Nucleus accumbens (tissue), 56 donors: ENCODE results near the gene RNF14.

Experiments
- DNase-seq, 56 donors: peaks; one replicate each; lab custom pipeline; 2025; lab: John Stamatoyannopoulos, UW

Gene RNF14

DNA sequence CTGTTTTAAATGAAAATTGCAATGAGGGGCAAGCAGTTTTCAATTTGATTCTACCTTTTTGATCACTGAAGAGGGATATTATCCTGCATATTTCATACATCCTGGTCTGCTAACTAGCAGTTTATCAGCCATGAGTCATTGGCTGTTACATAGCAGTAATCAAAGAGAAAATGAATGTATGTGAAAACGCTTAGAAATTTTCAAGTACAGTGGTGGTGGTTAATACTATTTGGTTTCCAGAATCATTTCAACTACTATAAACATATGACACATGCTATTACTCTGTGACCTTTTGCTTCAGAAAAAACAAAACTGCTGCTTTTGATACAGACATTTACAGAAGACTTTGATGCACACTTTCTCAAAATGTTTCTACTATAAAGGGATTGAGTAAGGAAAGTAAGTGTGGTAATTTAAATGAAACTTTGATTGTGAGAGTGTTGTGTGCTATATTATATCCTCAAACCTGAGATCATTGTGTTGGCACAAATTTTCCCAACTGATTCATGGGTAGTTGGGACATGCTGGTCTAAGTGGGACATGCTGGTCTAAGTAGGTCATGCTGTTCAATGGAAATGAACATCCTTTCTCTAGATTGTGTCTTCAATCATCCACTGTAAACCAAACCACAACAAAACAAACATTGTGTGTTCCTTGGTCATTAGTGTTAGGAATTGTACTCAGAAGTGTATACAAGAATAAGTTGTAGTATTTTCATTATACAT, 5.1 kb downstream of the RNF14 start:
- DNase-seq: no peak

GRCh38 chr5:141976176-141976575, 7.3 kb downstream of the RNF14 start:
- peak in 2 of 56 donors; percentile 15 to 27 for DNase-seq

GRCh38 chr5:141978389-141978788, 9.5 kb downstream of the RNF14 start:
- DNase-seq: no peak

GRCh38 chr5:141982626-141983025, 13.7 kb downstream of the RNF14 start:
- no peak for DNase-seq

DNA sequence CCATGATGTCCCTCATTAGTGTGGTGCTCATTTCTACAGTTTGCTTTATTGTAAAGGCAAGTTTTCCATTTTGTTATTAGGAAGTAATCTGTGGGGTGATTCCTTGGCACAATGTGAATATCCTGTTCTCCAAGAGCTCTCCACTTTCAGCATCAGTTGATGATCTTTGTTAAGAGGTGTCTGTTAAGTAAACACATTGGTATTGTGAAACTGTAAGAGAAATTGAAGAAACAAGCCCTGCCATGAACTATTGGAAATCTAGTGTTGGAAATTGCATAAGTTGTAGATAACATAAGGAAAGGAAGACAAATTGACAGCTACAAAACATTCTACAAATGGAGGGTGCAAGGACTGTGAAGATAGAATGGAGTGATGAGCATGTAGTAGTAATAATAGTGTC, 17.2 kb downstream of the RNF14 start:
- no peak for DNase-seq

- no peak for DNase-seq
Measured at GRCh38 chr5:141989720-141990119, 20.8 kb downstream of the RNF14 start.

DNA sequence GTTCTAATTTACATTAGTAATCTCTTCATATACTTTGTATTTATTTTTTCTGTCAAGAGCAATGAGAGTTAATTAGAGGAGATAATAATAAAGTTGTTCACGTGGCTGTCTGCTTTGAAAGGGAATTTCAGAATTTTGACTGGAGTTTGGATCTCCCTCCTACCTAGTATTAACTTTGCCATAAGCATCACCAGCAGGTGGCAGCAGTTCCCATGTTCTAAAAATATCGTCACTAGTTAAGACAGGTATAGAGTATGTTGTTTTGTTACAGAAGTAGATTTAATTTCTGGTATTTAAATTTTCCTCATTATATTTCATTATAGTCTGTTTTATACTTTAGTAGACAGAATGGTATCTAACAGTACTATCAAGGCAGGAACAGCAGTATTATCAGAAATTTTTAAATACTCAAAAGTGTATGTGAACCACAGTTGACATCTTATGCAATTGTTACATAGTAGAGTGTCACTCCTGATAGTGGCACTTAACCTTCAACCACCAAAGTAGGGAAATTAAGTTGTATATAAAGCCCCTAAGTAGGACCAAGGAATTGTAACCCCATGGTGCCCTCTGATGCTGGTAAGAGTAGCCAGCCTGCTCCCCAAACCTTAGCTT, 23.6 kb downstream of the RNF14 start:
- peak in 32 of 56 donors; percentile 3 to 87 (median 44) for DNase-seq

GRCh38 chr5:141994511-141995136, 25.7 kb downstream of the RNF14 start:
- no peak for DNase-seq

DNA sequence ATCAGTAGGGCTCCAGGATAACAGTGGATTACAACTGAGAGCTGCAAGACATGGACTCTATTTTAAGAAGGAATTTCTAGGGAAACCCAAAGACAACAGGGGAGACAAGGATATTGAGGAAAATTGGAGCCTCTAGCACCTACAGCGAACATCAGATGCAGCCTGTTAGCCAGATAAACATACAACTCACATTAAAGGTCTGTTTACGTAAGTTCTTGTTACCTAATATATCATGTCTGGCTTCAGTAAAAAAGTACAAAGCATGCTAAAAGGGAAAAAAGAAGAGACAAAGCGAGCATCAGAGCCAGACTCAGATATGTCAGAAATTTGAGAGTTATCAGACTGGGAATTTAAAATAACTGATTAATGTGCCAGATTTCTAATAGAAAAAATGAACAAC, 26.8 kb downstream of the RNF14 start:
- no peak for DNase-seq

- DNase-seq: no peak
Measured at GRCh38 chr5:141997358-141997960, 28.6 kb downstream of the RNF14 start.

DNA sequence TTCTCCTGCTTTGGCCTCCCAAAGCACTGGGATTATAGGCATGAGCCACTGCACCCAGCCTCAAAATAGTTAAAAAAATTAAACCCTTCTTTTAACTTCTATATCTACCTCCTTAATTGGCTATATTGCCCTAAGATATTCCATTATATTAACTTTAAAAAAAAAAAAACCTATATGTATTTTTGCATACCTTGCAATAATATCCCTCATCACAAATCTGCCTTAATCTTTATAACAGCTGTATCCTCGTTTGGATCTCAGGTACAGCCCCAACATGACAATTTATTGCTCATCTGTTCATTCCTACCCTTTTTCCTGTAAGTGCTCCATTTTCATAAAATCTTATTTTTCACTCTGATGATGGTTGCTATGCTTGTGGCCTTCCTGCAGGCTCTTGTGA, 31.3 kb downstream of the RNF14 start:
- no peak for DNase-seq

GRCh38 chr5:142000704-142001484, 32.0 kb downstream of the RNF14 start:
- peak in 3 of 56 donors; percentile 8 to 33 (median 10) for DNase-seq

- DNase-seq: no peak
Measured at GRCh38 chr5:142003266-142003800, 34.4 kb downstream of the RNF14 start.

DNA sequence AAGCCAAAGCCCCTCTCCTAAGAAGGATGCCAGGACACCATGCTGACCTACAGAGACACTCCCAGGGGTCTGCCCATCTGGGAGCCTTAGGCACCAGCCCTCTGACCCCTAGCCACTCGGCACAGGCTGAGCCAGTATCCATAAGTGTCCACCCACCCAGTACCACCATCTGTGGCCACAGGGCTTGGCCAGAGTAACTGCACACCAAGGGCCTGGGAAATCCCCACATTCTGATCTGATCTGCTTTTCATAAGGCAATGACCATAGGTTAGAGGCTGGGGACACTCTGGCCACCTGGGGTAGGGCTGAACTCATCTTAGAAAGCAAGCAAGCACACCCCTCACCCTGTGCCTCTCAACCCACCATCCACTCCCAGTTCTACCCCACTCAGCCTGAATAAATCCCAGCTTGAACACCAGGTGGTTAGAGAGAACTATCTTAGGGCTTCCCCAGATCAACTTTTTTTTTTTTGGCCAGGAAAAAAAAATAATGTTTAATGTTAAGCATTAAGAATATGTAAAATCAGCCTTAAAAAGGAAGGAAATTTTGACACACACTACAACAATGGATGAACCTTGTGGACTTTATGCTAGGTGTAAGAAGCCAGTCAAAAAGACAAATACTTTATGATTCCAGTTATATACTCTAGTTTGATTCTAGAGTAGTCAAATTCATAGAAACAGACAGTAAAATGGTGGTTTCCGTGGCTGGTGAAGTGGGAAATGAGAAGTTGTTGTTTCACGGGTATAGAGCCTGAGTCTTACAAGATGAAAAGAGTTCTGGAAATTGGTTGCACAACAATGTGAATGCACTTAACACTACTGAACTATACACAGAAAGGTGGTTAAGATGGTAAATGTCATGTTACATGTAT, 37.7 kb downstream of the RNF14 start:
- DNase-seq: no peak

DNA sequence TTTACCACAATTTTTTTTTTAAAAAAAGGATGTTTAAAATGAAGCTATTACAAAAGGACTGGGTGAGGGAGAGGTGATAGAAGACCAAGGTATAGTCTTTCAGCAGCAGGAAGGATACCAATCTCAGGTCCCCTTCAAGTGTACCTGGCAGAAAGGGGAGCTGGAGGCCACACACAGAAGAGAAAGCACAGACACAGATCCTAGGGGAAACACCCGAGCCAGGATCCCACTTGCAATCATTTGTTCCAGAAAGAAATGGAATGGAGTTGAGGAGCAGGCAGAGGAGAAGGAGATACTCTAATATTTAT, 38.3 kb downstream of the RNF14 start:
- no peak for DNase-seq

- no peak for DNase-seq
Measured at GRCh38 chr5:142008813-142009212, 39.9 kb downstream of the RNF14 start.

- DNase-seq: no peak
Measured at GRCh38 chr5:142009886-142010285, 41.0 kb downstream of the RNF14 start.

DNA sequence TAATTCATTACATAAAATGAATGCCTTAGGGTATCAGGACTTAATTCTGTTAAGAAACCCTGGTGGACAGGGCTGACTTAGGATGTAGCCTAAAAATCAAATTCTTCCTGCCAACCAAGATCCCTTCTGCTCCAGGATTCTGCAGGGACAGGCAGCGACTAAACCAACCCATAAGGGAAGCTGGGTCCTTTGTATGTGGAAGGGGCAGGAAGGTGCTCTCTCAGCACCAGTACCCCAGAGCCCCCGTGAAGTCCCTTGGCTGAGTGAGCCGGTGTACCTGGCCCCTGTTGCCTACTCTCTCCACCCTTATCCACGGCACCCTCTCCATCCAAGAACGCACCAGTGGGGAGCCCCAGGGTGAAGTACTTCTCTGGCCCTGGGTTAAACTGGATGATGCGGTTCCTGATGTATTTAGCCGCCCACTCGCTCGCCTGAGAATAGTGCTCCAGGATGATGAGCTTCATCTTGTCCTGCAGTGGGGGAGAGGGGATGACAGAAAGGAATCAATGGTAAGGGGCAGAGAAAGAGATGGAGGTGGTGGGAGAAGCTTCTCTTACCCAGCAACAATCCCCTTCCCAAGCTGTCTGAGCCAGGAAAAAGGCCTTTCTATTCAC, 42.8 kb downstream of the RNF14 start:
- DNase-seq: peak in 1 of 56 donors; percentile 12

GRCh38 chr5:142012186-142012785, 43.4 kb downstream of the RNF14 start:
- DNase-seq: peak in 33 of 56 donors; percentile 9 to 65 (median 47)
